OCI-M2 (cell line): ENCODE measurements around the gene TBC1D16.

ENCODE experiments used
- DNase-seq: peaks from one replicate; lab custom pipeline; 2025; ENCODE audit not compliant: unreplicated experiment; lab: John Stamatoyannopoulos, UW

Gene TBC1D16

DNA sequence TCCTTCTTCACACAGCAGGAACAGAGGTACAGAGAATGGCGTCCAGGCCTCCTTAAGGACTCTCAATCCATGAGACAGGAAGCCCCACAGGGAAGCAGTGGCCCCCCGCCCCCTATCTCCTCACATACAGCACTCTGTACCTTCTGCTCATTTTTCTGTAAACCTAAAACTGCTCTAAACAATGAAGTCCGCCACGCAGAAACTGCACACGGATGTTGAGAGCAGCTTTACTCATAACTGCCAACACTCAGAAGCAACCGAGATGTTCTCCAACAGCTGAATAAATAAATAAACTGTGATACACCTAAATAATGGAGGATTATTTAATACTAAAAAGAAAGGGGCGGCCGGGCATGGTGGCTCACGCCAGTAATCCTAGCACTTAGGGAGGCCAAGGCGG, 9.9 kb downstream of the TBC1D16 start:
- DNase-seq = no peak

- DNase-seq = no peak
Measured at GRCh38 chr17:80025140-80025539, 10.5 kb downstream of the TBC1D16 start.

- DNase-seq = no peak
Measured at GRCh38 chr17:80024206-80024972, 11.3 kb downstream of the TBC1D16 start.

- no peak for DNase-seq
Measured at GRCh38 chr17:80023481-80024205, 12.0 kb downstream of the TBC1D16 start.

GRCh38 chr17:80021600-80021999, 14.1 kb downstream of the TBC1D16 start:
- no peak for DNase-seq

GRCh38 chr17:80018917-80019651, 16.6 kb downstream of the TBC1D16 start:
- DNase-seq = no peak

DNA sequence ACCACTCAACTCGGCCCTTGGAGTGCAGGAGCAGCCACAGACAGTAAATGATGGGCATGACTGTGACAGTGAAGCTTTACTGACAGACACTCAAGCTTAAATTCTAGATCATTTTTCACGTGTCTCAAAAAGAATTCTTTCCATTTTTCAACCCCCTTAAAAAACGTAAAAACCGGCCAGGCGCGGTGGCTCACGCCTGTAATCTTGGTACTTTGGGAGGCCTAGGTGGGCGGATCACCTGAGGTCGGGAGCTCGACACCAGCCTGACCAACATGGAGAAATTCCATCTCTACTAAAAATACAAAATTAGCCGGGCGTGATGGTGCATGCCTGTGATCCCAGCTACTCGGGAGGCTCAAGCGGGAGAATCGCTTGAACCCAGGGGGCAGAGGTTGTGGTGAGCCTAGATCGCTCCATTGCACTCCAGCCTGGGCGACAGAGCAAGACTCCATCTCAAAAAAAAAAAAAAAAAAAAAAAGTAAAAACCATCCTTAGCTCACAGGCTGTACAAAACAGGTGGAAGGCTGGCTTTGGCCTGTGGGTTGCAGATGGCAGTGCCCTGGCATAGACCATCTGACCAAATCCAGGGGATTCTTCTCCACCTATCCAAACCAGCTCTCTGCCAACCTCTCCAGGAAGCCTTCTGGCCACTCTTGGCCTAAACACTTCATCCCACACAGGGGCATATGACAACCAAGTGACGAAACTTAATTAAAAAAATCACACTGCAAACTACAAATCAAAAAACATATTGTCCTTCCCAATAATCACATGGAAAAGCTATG, 18.3 kb downstream of the TBC1D16 start:
- DNase-seq = no peak

DNA sequence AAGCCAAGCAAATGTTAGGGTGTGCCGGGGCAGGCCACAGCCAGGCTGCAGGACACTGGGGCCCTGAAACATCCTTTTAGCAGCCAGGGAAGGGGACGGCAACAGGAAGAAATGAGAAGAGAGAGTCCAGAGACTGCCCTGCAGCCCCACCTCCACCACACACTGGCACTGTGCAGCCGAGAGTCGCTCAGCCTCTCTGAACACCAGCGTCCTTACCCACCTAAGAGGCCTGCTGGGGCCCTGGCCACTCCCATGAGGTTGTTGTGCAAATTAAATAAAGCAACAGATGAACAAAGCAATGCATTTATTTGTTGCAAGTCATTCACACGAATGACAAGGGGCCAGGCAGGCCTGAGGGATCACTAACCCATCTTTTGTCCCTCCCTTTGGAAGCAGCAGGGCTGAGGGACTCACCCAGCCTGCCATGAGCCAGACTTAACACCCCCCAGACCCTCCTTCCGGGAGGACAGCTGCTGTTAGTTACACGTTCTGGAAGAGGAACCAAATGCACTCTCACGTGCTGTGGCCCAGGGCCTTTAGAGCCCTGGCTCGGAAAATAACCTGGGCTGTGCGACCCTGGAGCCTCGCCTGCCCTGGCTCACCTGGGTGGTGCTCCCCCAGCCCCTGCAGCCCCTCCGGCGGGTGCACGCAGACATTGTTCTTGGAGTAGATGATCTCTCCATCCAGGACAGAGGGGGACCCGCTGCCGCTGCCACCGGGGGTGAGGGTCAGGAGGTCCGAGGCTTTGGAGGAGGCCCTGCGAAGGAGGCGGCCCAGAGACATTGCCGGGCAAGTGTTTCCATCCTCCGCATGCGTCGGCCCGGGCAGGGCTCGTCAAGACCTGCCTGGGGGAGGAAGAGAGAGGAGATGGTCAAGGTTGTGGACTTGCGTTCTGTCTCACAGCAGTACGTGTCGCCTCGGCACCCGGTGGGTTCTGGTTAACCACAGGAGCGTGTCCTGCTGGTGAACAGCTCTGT, 22.6 kb downstream of the TBC1D16 start:
- no peak for DNase-seq

- no peak for DNase-seq
Measured at GRCh38 chr17:80011989-80012555, 23.6 kb downstream of the TBC1D16 start.

DNA sequence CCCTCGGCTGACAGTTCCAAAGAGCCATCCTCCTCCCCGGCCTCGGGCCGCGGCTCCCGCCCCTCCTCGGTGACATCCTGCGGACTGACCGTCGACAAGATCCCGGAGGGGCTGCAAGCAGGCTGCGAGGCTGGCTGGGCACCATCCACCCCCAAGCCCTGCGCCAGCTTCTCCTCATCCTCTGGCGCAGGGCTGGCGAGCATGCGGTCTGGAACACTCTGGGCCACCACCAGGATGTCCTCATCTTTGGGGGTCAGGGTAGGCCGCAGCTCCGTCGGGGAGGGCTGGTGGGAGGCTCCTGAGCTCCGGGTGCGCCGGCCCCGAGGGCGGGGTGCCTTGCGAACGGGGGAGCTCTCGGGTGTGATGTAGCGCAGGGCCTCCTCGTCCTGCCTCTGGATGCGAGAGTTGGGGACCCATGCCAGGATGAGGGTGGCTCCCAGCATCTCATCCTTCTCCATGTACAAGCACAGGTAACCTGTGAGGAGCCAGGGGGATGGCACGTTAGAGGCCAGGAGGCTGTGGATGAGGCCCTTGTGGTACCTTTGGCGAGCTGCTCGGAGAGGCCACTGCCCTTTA, 25.3 kb downstream of the TBC1D16 start:
- DNase-seq = no peak

DNA sequence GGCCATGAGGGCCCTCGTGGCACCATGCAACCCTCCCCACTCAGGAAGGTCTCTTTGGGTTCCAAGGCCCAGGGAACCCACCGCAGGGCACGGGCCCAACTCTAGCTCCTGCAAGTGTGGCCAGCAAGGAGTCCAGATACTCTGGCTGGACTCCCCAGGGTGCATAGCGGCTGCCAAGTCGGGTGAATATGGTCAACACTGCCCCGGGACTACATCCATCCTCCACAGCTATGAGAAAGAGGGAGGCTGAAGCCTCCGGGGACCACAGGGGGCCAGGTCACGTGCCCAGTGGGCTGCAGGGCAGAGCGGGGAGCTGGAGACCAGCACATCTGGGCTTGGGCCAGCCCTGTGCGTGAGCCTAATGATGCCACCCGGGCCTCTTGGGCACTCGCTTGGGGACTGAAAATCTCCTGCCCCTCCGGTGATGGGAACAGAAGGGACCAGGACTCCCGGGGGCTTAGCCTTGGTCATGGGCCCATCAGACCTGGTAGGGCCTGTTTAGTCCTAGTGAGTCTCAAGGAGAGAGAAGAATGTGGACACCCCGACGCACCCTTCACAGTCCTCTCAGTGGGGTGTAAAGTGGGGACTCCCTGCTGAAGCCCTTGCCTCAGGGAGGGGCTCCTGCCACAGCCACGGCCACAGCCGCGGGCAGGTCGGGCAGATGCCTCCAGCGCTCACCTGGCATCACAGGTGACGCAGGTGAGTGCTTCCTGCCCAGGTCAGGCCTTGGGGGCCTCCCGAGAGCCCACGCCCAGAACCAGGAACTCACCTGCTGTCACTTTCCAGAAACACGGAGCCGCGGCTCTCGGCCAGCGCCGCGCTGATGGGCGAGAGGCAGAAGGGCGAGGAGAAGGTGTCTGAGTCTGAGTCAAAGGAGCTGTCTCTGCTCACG, 26.0 kb downstream of the TBC1D16 start:
- DNase-seq = no peak

- DNase-seq = no peak
Measured at GRCh38 chr17:80008848-80009247, 26.8 kb downstream of the TBC1D16 start.

DNA sequence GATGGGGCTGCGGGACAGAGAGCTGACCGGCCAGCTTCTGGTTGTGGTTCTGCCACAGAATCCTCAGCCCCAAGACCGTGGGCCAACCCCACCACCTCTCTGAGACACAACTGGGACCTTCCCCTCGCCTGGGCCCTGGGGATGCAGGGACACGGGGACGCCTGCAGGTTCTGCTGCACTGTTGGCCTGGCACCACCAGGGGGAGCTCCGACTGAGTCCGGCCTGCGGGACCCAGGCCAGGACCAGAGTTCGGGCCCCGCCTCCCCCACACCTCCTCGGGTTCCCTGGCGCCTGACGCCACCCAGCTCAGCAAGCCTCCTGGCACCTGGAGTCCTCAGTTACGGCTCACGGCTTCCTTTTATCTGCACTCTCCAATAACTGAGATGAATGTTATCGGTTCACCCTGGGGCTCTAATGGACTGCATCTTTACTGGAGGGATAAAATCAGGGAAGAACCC, 27.3 kb downstream of the TBC1D16 start:
- no peak for DNase-seq

- no peak for DNase-seq
Measured at GRCh38 chr17:80007939-80008338, 27.7 kb downstream of the TBC1D16 start.

DNA sequence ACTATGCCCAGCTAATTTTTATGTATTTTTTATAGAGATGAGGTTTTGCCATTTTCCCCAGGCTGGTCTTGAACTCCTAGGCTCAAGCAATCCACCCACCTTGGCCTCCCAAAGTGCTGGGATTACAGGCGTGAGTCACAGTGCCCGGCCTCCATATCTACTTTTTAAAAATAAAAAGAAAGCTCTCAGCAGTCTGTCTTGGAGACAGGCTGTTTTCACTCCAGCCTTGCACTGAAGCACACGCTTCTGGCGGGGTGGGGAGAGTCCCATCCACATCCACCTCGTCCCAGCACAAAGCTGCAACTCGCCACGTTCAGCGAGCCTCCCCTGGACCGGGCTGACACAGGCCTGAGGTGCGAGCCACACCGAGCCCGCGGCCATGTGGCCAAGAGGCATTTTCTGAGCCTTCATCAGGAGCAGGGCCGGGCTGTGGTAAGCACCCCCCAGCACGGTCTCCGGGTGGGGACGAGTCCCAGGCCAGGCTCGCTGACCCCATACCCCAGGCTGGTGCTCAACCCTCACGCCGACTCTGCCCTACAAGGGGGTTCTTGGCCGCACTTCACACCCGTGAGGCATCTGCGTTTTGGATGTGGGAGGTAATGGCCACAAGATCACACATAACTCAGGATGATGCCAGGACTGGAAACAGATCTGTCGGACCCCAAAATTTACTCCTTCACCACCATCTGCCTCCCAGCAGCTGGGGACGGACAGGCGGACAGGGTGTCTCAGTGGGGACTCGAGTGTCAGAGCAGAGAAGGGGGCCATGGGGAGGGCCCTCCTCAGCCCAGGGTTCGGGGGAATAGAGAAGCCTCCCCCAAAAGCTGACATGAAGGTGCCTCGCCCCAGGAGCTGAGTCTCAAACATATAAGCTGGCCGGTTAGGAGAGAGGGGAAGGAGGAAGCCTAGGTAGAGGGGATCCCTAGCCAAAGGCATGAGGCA, 28.6 kb downstream of the TBC1D16 start:
- DNase-seq = no peak

DNA sequence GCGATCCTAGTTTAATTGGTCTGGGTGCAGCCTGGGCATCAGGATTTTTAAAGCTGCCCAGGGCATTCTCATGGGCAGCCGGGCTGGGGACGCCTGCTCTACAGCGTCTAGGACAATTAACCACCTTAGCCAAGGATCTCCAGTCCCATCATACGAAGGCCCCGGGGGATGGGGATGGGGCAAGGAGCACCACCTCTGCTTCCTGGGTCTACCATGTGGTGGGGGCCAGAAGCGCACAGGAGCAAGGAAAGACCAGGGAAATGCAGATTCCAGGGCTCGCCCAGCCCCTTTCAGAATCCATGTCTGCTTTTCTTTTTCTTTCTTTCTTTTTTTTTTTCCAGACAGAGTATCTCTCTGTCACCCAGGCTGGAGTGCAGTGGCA, 29.3 kb downstream of the TBC1D16 start:
- DNase-seq = no peak
